Measurements from ENCODE around the gene LRRC32.

DNA sequence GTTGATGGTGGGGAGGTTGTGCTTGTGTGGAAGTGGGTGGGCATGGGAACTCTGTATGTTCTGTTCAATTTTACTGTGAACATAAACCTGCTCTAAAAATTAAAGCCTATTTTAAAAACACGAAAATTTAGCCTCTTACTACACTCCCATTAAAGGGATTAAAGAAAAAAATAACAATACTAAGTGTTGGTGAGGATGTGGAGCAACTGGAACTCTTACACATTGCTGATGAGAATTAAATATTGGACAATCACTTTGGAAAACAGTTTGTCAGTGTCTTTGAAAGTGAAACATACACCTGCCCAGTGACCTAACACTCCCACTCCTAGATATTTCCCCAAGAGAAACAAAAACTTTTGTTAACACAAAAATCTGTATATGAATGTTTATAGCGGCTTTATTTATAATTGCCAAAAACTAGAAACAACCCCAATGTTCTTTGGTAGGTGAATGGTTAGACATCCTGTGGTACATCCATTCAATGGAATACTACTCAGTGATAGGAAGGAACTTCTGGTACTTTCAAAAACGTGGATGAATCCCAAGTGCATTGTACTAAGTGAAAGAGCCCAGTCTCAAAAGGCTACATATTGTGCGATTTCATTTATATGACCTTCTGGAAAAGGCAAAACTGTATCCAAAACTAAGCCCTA is 23.5 kb downstream of the LRRC32 start:
- TF ChIP-seq EZH2phosphoT487 (IDR thresholded peaks at IDR 0.05; ENCODE audit: unreplicated experiment), result no peak
- TF ChIP-seq, protein P1, sequence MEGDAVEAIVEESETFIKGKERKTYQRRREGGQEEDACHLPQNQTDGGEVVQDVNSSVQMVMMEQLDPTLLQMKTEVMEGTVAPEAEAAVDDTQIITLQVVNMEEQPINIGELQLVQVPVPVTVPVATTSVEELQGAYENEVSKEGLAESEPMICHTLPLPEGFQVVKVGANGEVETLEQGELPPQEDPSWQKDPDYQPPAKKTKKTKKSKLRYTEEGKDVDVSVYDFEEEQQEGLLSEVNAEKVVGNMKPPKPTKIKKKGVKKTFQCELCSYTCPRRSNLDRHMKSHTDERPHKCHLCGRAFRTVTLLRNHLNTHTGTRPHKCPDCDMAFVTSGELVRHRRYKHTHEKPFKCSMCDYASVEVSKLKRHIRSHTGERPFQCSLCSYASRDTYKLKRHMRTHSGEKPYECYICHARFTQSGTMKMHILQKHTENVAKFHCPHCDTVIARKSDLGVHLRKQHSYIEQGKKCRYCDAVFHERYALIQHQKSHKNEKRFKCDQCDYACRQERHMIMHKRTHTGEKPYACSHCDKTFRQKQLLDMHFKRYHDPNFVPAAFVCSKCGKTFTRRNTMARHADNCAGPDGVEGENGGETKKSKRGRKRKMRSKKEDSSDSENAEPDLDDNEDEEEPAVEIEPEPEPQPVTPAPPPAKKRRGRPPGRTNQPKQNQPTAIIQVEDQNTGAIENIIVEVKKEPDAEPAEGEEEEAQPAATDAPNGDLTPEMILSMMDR (conservative IDR thresholded peaks at IDR 0.05; ENCODE audit: low read depth in 2 of 2), result no peak
- no peak for TF ChIP-seq EZH2 (IDR thresholded peaks at IDR 0.05; ENCODE audit: low read depth, unreplicated experiment)
- TF ChIP-seq, protein P2, sequence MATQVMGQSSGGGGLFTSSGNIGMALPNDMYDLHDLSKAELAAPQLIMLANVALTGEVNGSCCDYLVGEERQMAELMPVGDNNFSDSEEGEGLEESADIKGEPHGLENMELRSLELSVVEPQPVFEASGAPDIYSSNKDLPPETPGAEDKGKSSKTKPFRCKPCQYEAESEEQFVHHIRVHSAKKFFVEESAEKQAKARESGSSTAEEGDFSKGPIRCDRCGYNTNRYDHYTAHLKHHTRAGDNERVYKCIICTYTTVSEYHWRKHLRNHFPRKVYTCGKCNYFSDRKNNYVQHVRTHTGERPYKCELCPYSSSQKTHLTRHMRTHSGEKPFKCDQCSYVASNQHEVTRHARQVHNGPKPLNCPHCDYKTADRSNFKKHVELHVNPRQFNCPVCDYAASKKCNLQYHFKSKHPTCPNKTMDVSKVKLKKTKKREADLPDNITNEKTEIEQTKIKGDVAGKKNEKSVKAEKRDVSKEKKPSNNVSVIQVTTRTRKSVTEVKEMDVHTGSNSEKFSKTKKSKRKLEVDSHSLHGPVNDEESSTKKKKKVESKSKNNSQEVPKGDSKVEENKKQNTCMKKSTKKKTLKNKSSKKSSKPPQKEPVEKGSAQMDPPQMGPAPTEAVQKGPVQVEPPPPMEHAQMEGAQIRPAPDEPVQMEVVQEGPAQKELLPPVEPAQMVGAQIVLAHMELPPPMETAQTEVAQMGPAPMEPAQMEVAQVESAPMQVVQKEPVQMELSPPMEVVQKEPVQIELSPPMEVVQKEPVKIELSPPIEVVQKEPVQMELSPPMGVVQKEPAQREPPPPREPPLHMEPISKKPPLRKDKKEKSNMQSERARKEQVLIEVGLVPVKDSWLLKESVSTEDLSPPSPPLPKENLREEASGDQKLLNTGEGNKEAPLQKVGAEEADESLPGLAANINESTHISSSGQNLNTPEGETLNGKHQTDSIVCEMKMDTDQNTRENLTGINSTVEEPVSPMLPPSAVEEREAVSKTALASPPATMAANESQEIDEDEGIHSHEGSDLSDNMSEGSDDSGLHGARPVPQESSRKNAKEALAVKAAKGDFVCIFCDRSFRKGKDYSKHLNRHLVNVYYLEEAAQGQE (IDR thresholded peaks at IDR 0.05; ENCODE audit: unreplicated experiment), result no peak
- no peak for TF ChIP-seq CREB1 (CRISPR knock-in tag; IDR thresholded peaks at IDR 0.05; ENCODE audit: low read depth)
- TF ChIP-seq, protein P3, sequence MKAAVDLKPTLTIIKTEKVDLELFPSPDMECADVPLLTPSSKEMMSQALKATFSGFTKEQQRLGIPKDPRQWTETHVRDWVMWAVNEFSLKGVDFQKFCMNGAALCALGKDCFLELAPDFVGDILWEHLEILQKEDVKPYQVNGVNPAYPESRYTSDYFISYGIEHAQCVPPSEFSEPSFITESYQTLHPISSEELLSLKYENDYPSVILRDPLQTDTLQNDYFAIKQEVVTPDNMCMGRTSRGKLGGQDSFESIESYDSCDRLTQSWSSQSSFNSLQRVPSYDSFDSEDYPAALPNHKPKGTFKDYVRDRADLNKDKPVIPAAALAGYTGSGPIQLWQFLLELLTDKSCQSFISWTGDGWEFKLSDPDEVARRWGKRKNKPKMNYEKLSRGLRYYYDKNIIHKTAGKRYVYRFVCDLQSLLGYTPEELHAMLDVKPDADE (IDR thresholded peaks at IDR 0.05), result no peak
- TF ChIP-seq POLR2AphosphoS5 (IDR thresholded peaks at IDR 0.05; ENCODE audit: low read depth), result no peak
- no peak for TF ChIP-seq JUNB (IDR thresholded peaks at IDR 0.05; ENCODE audit: unreplicated experiment)
- no peak for TF ChIP-seq ZNF331 (CRISPR knock-in tag; IDR thresholded peaks at IDR 0.05; ENCODE audit: low read depth)
